IPS-18a (cell line): ENCODE results near the gene RASGEF1C.

Experiments
- H3K27ac ChIP-seq: one replicate; pipeline ENCODE4 v1.5.1; 2013; ENCODE audit warnings: low read length
- H3K27me3 ChIP-seq: one replicate; pipeline ENCODE4 v1.6.1; 2013; ENCODE audit warnings: mild to moderate bottlenecking, low read length; ENCODE audit not compliant: control insufficient read depth, insufficient read depth
- H3K36me3 ChIP-seq: one replicate; pipeline ENCODE4 v1.6.1; 2013; ENCODE audit warnings: low read depth, low read length; ENCODE audit not compliant: control insufficient read depth
- H3K4me1 ChIP-seq: one replicate; pipeline ENCODE4 v1.6.1; 2013; ENCODE audit warnings: low read depth, low read length; ENCODE audit not compliant: control insufficient read depth
- H3K4me3 ChIP-seq: one replicate; pipeline ENCODE4 v1.5.1; 2013; ENCODE audit warnings: low read length
- H3K9ac ChIP-seq: one replicate; pipeline ENCODE4 v1.6.1; 2013; ENCODE audit warnings: mild to moderate bottlenecking, low read length, moderate library complexity
- H3K9me3 ChIP-seq: one replicate; pipeline ENCODE4 v1.6.1; 2013; ENCODE audit warnings: low read depth, low read length; ENCODE audit not compliant: control insufficient read depth

The RASGEF1C gene

DNA sequence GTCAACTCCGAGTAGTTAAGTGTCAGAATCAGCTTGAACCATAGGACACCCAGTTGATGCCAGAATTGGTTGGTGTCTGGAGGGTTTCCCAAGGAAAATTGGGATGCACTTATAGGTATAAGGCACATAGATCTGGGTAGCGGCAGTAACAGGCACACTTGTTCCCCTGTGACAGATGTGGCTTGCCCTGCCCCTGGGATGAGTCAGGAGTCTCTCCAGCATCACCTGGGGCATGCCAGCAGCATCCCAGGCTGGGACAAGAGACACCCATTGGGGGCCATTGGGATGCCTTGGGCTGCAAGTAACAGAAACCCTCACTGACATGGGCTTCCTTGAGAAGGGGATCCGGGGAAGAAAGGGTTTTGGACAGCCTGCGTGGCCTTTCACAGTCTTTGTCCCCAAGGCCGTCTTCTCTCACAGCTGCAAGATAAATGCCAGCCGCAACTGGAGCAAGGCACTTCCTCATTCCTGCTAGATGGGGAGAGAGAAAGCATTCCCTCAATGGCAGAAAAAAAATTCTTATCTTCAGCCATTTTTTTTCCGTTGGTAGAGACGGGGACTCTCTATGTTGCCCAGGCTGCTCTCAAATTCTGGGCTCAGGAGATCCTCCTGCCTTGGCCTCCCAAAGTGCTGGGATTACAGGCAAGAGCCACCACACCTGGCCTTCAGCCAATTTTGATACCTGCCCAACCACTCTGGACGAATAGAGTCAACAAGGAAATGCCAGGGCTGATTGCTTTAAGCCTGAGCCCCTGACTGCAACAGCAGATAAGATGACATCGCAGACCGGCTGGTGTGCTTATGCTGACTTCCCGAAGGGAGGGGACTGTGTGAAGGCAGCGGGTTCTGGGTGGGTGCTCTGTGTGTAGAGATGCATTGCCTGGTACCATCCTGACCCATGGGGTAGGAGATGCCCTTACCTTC lies 124.1 kb downstream of the RASGEF1C start:
- H3K9me3 ChIP-seq: no peaks in the 10 kb centered on the region
- peak overlapping the region; percentile 16 for H3K9ac ChIP-seq
- no peaks in the 10 kb centered on the region for H3K27me3 ChIP-seq
- peaks cover 46% of the 10 kb centered on the region for H3K4me1 ChIP-seq
- no peak overlapping the region for H3K4me3 ChIP-seq
- H3K27ac ChIP-seq: peak overlapping the region; percentile 35
- no peaks in the 10 kb centered on the region for H3K36me3 ChIP-seq

DNA sequence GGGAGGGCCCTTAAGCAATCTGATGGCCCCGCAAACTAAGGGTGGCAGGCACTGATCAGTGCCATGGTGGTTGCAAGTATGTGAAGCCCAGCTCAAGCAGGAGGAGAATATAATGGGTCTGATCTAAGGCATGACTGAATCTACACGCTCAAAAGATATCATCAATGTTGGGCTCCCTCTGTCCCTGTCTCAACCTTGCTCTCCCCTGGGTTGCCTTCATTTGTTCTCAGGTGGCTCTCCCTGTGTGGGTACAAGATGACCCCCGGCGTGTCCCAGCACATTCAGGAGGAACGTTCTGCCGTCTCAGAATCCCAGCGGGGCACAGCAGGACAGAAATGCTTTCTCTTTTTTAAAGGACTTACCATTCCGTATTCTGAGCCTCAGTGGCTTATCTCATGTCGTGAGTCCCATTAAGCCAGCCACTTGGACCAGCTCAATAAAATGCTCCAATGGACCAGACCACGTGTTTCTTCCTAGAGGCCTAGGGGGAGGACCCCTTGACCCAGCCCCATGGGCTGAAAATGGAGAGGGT lies 125.4 kb downstream of the RASGEF1C start:
- Histone ChIP-seq H3K27me3 (no peaks in the 10 kb centered on the region), H3K9ac (peak overlapping the region; percentile 72), H3K27ac (peak overlapping the region; percentile 98), H3K4me3 (peak overlapping the region; percentile 11), H3K36me3 (no peaks in the 10 kb centered on the region), H3K9me3 (no peaks in the 10 kb centered on the region), H3K4me1 (peaks cover 46% of the 10 kb centered on the region)

DNA sequence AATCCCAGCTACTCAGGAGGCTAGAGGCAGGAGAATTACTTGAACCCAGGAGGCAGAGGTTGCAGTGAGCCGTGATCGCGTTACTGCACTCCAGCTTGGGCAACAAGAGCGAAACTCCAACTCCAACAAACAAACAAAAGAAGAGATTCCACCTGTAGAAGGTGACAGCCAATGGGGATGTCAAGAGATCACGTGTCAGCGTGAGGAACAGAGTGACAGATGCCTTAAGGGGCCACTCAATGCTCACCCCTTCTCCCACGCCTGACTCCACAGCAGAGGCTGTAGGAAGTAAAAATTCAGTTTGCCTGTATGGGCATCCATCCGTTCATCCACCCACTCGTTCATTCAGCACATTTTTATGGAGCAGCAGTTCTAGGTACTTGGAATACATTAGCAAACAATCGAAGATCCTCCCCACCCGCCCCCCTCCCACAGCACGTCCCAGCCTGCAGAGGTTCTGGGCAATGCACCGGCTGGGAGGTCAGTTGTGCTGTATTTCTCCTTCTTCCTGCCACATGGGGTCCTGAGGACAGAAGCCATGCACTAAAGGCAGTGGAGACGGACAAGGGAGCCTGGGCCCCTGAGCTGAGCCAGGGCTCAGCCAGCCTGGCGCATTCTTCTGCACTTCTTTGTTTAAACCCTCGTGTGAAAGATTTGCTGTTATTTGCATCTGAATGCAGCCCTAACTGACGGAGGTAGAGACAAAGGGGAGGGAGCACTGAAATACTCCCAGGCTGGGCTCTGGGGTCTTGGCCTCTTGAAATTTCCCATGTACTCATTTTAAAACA lies 126.2 kb downstream of the RASGEF1C start:
- Histone ChIP-seq H3K27ac (peak overlapping the region; percentile 98), H3K9me3 (no peaks in the 10 kb centered on the region), H3K4me3 (peak overlapping the region; percentile 29), H3K9ac (peak overlapping the region; percentile 72), H3K4me1 (peaks cover 40% of the 10 kb centered on the region), H3K27me3 (no peaks in the 10 kb centered on the region), H3K36me3 (no peaks in the 10 kb centered on the region)

DNA sequence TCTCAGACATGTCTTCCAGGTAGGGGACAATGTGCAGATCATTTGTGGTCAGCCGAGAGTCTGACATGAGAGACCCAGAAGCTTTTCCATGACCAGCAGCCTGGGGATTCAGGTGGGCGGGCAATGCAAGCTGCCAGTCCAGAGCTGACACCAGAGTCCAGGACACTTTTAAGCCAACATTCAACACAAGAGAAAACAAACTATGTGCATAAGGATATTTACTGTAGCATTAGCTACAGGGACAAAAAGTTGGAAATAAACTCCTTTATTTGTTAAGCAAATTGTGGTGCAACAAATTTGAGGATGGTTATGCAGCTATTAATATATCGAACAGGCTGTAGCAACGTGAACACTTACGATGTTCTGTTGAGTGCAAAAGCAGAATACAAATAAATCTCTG lies 127.5 kb downstream of the RASGEF1C start:
- Histone ChIP-seq H3K27me3 (no peaks in the 10 kb centered on the region), H3K27ac (no peak overlapping the region), H3K9me3 (no peaks in the 10 kb centered on the region), H3K36me3 (no peaks in the 10 kb centered on the region), H3K9ac (no peak overlapping the region), H3K4me3 (no peak overlapping the region), H3K4me1 (peaks cover 38% of the 10 kb centered on the region)

DNA sequence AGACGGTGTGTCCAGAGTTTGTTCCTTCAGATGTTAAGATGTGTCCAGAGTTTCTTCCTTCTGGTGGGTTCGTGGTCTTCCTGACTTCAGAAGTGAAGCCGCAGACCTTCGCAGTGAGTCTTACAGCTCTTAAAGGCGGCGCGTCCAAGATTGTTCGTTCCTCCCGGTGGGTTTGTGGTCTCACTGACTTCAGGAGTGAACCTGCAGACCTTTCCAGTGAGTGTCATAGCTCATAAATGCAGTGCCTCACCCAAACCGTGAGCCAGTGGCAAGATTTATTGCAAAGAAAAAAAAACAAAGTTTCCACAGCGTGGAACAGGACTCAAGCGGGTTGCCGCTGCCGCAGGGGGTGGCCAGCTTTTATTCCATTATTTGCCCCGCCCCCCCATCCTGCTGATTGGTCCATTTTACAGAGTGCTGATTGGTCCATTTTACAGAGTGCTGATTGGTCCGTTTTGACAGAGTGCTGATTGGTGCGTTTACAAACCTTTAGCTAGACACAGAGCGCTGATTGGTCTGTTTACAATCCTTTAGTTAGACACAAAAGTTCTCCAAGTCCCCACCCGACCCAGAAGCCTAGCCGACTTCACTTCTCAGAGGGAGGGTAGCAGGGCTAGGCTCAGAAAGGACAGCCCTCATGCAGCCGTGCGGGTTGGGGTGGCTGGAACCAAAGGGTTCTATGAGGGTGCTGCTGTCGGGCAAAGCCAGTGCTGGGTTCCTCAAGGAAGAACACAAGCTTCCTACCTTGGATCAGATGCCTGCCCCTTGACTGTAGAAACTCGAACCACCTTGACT lies 128.3 kb downstream of the RASGEF1C start:
- Histone ChIP-seq H3K27ac (no peak overlapping the region), H3K4me3 (no peak overlapping the region), H3K9ac (no peak overlapping the region), H3K27me3 (no peaks in the 10 kb centered on the region), H3K4me1 (peaks cover 32% of the 10 kb centered on the region), H3K36me3 (no peaks in the 10 kb centered on the region), H3K9me3 (no peaks in the 10 kb centered on the region)

DNA sequence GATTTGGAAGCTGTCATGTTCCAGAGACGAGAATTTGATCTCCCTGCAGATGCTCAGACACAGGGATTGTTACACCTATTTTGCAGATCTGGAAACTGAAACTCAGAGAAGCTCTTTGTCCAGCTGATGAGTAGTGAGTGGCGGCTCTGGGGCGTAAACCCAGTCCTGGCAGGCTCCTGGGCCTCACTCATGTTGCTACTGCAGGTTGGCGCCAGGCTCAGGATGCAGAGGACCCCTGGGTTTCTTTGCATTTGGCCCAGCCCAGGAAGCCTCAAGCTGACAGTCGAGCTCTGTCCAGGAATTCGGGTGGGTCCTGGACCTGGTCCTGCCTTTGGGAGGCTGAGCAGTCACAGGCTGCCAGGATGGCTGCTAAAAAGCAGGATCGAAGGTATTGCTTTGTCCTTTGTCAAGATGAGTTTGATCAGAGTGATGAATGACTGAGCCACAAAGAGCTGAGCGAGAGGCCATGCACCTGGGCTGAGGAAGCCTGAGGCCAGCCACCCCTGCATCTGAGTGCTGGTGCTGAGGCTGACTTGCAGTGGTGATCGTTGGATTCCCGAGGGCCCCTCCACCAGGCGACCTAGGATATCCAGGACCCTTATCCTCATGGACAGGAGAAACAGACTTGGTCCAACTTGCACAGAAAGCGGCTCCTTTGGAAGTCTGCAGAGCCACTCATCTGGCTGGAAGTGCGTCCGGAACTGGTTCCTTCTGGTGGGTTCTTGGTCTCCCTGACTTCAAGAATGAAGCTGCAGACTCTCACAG lies 129.1 kb downstream of the RASGEF1C start:
- H3K27ac ChIP-seq: no peak overlapping the region
- H3K4me1 ChIP-seq: peaks cover 25% of the 10 kb centered on the region
- no peak overlapping the region for H3K4me3 ChIP-seq
- H3K9ac ChIP-seq: no peak overlapping the region
- no peaks in the 10 kb centered on the region for H3K36me3 ChIP-seq
- no peaks in the 10 kb centered on the region for H3K27me3 ChIP-seq
- H3K9me3 ChIP-seq: no peaks in the 10 kb centered on the region

DNA sequence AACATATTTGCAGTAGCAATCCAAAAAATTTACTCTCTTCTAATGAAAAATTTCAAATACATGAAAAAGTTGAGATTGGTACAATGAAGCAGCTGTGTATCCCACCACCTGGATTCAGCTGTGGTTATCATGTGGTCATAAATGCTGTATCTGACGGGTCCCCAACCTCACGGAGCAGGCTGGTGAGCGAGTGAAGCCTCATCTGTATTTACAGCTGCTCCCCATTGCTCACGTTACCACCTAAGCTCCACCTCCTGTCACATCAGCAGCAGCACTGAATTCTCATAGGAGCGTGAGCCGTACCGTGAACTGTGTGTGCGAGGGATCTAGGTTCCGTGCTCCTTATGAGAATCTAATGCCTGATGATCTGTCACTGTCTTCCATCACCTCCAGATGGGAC lies 130.7 kb downstream of the RASGEF1C start:
- no peaks in the 10 kb centered on the region for H3K9me3 ChIP-seq
- H3K4me3 ChIP-seq: no peak overlapping the region
- peaks cover 11% of the 10 kb centered on the region for H3K27me3 ChIP-seq
- H3K36me3 ChIP-seq: no peaks in the 10 kb centered on the region
- peaks cover 13% of the 10 kb centered on the region for H3K4me1 ChIP-seq
- H3K9ac ChIP-seq: no peak overlapping the region
- H3K27ac ChIP-seq: no peak overlapping the region

DNA sequence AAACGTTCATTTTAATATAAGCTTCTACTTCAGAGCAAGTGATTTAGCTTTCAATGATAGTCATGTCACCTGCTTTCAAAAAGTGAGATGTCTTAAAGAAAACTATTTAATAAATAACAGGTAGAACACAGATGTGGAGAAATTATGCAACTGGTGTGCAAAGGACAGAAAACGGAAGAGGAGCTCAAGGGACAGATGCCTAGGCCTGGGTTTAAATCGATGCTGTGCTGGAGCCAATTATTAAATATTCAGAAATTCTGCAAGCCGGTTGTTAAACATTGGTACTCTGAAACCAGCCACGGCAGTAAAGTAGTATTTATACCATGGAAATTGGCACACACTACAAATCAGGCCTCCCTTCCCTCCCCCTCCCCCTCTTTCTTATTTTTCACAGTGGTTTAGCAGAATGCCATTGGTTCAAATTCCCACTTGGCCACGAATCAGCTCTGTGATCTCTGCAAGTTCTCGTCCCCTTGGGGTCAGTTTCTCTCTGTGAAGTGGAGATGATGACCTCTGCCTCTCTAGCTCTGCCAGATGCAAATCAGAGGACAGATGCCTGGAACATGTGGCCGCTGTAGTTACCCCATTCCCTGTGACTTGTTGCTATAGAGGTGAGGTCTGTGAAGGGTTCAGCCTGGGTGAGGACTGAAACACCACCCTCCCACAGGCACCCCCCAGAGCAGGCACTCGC lies 131.3 kb downstream of the RASGEF1C start:
- Histone ChIP-seq H3K9ac (no peak overlapping the region), H3K36me3 (no peaks in the 10 kb centered on the region), H3K4me1 (peaks cover 7% of the 10 kb centered on the region), H3K9me3 (peaks cover 2% of the 10 kb centered on the region), H3K27ac (no peak overlapping the region), H3K4me3 (no peak overlapping the region), H3K27me3 (peaks cover 17% of the 10 kb centered on the region)

DNA sequence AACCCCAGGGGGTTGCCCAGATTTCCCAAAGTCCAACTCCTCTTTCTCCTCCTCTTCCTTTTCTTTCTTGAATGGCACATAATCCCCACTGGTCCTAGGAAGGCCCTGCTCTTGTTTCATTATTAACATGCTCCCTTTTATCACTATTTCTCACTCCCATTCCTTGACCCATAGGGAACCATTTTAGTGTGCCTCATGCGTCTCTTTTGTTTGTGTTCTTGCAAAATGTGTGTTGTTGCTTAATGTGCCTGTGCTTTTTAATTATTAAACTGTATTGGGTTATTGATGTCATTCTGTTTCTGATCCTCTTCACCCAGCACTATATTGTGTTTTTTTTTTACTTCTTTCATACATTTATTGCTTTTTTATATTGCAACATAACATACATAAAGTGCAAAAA lies 133.3 kb downstream of the RASGEF1C start:
- peaks cover 27% of the 10 kb centered on the region for H3K27me3 ChIP-seq
- H3K4me3 ChIP-seq: no peak overlapping the region
- peaks cover under 1% of the 10 kb centered on the region for H3K4me1 ChIP-seq
- H3K36me3 ChIP-seq: no peaks in the 10 kb centered on the region
- no peak overlapping the region for H3K9ac ChIP-seq
- H3K9me3 ChIP-seq: peaks cover 8% of the 10 kb centered on the region
- H3K27ac ChIP-seq: no peak overlapping the region

DNA sequence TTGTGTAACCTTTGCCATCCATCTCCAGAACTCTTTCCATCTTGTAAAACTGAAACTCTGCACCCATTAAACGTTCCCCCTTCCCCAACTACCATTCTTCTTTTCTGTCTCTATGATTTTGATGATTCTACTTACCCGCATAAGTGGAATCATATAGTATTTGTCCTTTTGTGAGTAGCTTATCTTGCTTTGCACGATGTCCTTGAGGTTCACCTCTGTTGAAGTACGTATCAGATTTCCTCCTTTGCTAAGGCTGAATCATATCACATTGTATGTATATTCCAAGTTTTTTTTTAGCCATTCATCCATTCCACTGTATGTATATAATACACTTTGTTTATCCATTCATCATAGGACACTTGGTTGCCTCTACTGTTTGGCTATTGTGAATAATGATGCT lies 134.5 kb downstream of the RASGEF1C start:
- no peaks in the 10 kb centered on the region for H3K36me3 ChIP-seq
- peaks cover 8% of the 10 kb centered on the region for H3K9me3 ChIP-seq
- H3K4me1 ChIP-seq: peaks cover 13% of the 10 kb centered on the region
- H3K27me3 ChIP-seq: peaks cover 33% of the 10 kb centered on the region
- no peak overlapping the region for H3K27ac ChIP-seq
- H3K9ac ChIP-seq: no peak overlapping the region
- no peak overlapping the region for H3K4me3 ChIP-seq
